Natural killer cell (primary cell): ENCODE data around the gene PKP4. TPM values are rescaled to one million over a fixed set of nuclear protein-coding genes. Genes with fewer than 3 reads are reported as not detected.

ENCODE experiments used
- ATAC-seq, 3 donors: fragments of 150-1000 bp in 2 of 3; fragments of 200-7000 bp in 1 of 3; cut with Tn5 transposase; 1 replicate in 1 of 3; 2 replicates in 2 of 3; pipeline ENCODE4 v1.10.0; 2021; ENCODE audit warnings: mild to moderate bottlenecking in 2 of 3, moderate library complexity in 2 of 3
- DNase-seq, 2 donors: peaks; one replicate each; pipeline versions ENCODE4 v3.0.0 to v3.0.0-alpha.2; 2013 to 2021; ENCODE audit warnings: mixed read lengths in 1 of 2
- H3K27ac ChIP-seq: one replicate; pipeline ENCODE4 v1.5.1; 2013; ENCODE audit warnings: mild to moderate bottlenecking, low read length
- H3K27me3 ChIP-seq: one replicate; pipeline ENCODE4 v1.6.1; 2013; ENCODE audit warnings: low read length; ENCODE audit not compliant: control insufficient read depth, insufficient read depth
- H3K36me3 ChIP-seq: one replicate; pipeline ENCODE4 v1.6.1; 2013; ENCODE audit warnings: low read length; ENCODE audit not compliant: control insufficient read depth, insufficient read depth
- H3K4me1 ChIP-seq: one replicate; pipeline ENCODE4 v1.6.1; 2013; ENCODE audit warnings: low read length; ENCODE audit not compliant: control insufficient read depth, insufficient read depth
- H3K4me3 ChIP-seq: one replicate; pipeline ENCODE4 v1.5.1; 2013; ENCODE audit warnings: low read length
- H3K9me3 ChIP-seq: one replicate; pipeline ENCODE4 v1.6.1; 2013; ENCODE audit warnings: low read length; ENCODE audit not compliant: control insufficient read depth, insufficient read depth
- H3K27ac Mint-ChIP-seq, 2 donors: one replicate each; pipeline ENCODE4 v1.8.0; 2022; ENCODE audit warnings: mild to moderate bottlenecking in 2 of 2, mixed read lengths in 2 of 2, moderate library complexity in 1 of 2
- H3K27me3 Mint-ChIP-seq, 2 donors: one replicate each; pipeline ENCODE4 v1.8.0; 2022; ENCODE audit warnings: low read depth in 2 of 2, mixed read lengths in 2 of 2
- H3K36me3 Mint-ChIP-seq: one replicate; pipeline ENCODE4 v1.8.0; 2022; ENCODE audit warnings: mixed read lengths
- H3K4me1 Mint-ChIP-seq, 2 donors: one replicate each; pipeline ENCODE4 v1.8.0; 2022; ENCODE audit warnings: mixed read lengths in 2 of 2
- H3K4me3 Mint-ChIP-seq: one replicate; pipeline ENCODE4 v1.8.0; 2022; ENCODE audit warnings: mild to moderate bottlenecking, moderate library complexity, mixed read lengths
- H3K9me3 Mint-ChIP-seq, 2 donors: one replicate each; pipeline ENCODE4 v1.8.0; 2022; ENCODE audit warnings: mixed read lengths in 2 of 2
- CTCF ChIP-seq: fragments of 200-600 bp; IDR thresholded peaks from one replicate; pipeline ENCODE4 v1.8.0; 2022; ENCODE audit warnings: antibody characterized with exemption
- WGBS: methylation state at CpG from one replicate; pipeline ENCODE4 v1.1.7; 2013; ENCODE audit warnings: missing lambda C conversion rate; ENCODE audit not compliant: insufficient coverage; 5-methylcytosine and 5-hydroxymethylcytosine counted together
- intact Hi-C: fragments of 100-400 bp; cut with micrococcal nuclease; formaldehyde crosslinking; loops from one replicate; pipeline ENCODE4 v1.14.2; 2022
- total RNA-seq, 4 donors: library from RNA; stranded (reverse); fragments of 120-200 nt in 1 of 4; gene quantifications; one replicate each; pipeline versions ENCODE4 v1.2.3 to v1.2.4, GENCODE V29; 2013 to 2022

The PKP4 gene
- total RNA-seq, 3 donors from 2014 or later (not counting 1 experiment from before 2014, with no cell fraction given): 5.9 to 8.4 (median 7.2) TPM

- Histone ChIP-seq H3K36me3 (no peaks in the 10 kb centered on the region), H3K27ac (no peak overlapping the region), H3K9me3 (no peaks in the 10 kb centered on the region), H3K27me3 (no peaks in the 10 kb centered on the region), H3K4me3 (no peak overlapping the region), H3K4me1 (no peaks in the 10 kb centered on the region)
- H3K36me3 Mint-ChIP-seq: no peaks in the 10 kb centered on the region
- intact Hi-C loops: no loop called here
- no peak overlapping the region for H3K27ac Mint-ChIP-seq
- no peaks in the 10 kb centered on the region for H3K9me3 Mint-ChIP-seq
- DNase-seq: no peak
- no peaks in the 10 kb centered on the region for H3K27me3 Mint-ChIP-seq
- no peak for ATAC-seq
- WGBS: 83% methylated on average over 3 of the region's 3 CpGs
- TF ChIP-seq CTCF: no peak
- no peaks in the 10 kb centered on the region for H3K4me1 Mint-ChIP-seq
- no peak overlapping the region for H3K4me3 Mint-ChIP-seq
These were observed 29.6 kb downstream of the PKP4 start for GRCh38 chr2:158486150-158486969.

- intact Hi-C loops: no loop called here
- Mint-ChIP-seq H3K27ac (no peak overlapping the region), H3K27me3 (no peaks in the 10 kb centered on the region), H3K4me1 (no peaks in the 10 kb centered on the region), H3K9me3 (no peaks in the 10 kb centered on the region), H3K4me3 (no peak overlapping the region), H3K36me3 (no peaks in the 10 kb centered on the region)
- no peak for DNase-seq
- Histone ChIP-seq H3K36me3 (no peaks in the 10 kb centered on the region), H3K27me3 (no peaks in the 10 kb centered on the region), H3K4me1 (no peaks in the 10 kb centered on the region), H3K27ac (no peak overlapping the region), H3K4me3 (no peak overlapping the region), H3K9me3 (no peaks in the 10 kb centered on the region)
- no peak for ATAC-seq
- WGBS: 90% methylated on average over 4 of the region's 5 CpGs
- no peak for TF ChIP-seq CTCF
These were observed 30.2 kb downstream of the PKP4 start for GRCh38 chr2:158486970-158487325.

GRCh38 chr2:158487419-158487818 is 30.7 kb downstream of the PKP4 start:
- DNase-seq (no peak), ATAC-seq (no peak)
- Histone ChIP-seq H3K27me3 (no peaks in the 10 kb centered on the region), H3K9me3 (no peaks in the 10 kb centered on the region), H3K4me3 (no peak overlapping the region), H3K4me1 (no peaks in the 10 kb centered on the region), H3K36me3 (no peaks in the 10 kb centered on the region), H3K27ac (no peak overlapping the region)
- no peaks in the 10 kb centered on the region for H3K27me3 Mint-ChIP-seq
- no peaks in the 10 kb centered on the region for H3K9me3 Mint-ChIP-seq
- no peaks in the 10 kb centered on the region for H3K36me3 Mint-ChIP-seq
- TF ChIP-seq CTCF: no peak
- no peaks in the 10 kb centered on the region for H3K4me1 Mint-ChIP-seq
- H3K4me3 Mint-ChIP-seq: no peak overlapping the region
- no peak overlapping the region for H3K27ac Mint-ChIP-seq
- intact Hi-C loops: no loop called here
